ENCODE data around the gene IFIT1. TPM values are rescaled to one million over a fixed set of nuclear protein-coding genes. Genes with fewer than 3 reads are reported as not detected.

IFIT1 gene
- 2.2 and 2.4 TPM in 2 replicates for total RNA-seq
- long read RNA-seq, transcript IFIT1-201 (2 exons, 1,880 nt), result major isoform, 24 of 24 reads
- long read RNA-seq, partial matches to known transcripts, result 0 of 24 reads
- long read RNA-seq, other reads (novel, unspliced or antisense), result 0 of 24 reads

GRCh38 chr10:89391907-89392756 lies at the start of gene IFIT1:
IFIT1 (plus strand) TSS chr10:89392623; CDS start chr10:89392713, 90 bp downstream.
- Mint-ChIP-seq H3K27ac (ENCODE audit: unreplicated experiment) (peak within 1 kb of the TSS; percentile 74), H3K4me3 (peak within 1 kb of the TSS; percentile 89), H3K9me3 (peaks cover 6% of the 10 kb centered on the region), H3K4me1 (peaks cover 17% of the 10 kb centered on the region), H3K27me3 (ENCODE audit: low read depth) (no peaks in the 10 kb centered on the region), H3K36me3 (ENCODE audit: low read depth) (peaks cover 2% of the 10 kb centered on the region)
- DNase-seq (ENCODE audit: low read depth, low spot score), result no peak
- TF ChIP-seq CTCF (conservative IDR thresholded peaks at IDR 0.05), result no peak

- TF ChIP-seq CTCF (conservative IDR thresholded peaks at IDR 0.05), result no peak
- H3K9me3 Mint-ChIP-seq, result no peaks in the 10 kb centered on the region
- peaks cover 54% of the 10 kb centered on the region for H3K4me1 Mint-ChIP-seq
Observed at GRCh38 chr10:89343089-89343767, 49.2 kb upstream of the IFIT1 start.

GRCh38 chr10:89344156-89344555 lies 48.3 kb upstream of the IFIT1 start:
- H3K36me3 Mint-ChIP-seq (ENCODE audit: low read depth), result peaks cover 7% of the 10 kb centered on the region
- no peak overlapping the region for H3K27ac Mint-ChIP-seq (ENCODE audit: unreplicated experiment)

More at GRCh38 chr10:89343089-89343767, 49.2 kb upstream of the IFIT1 start:
- no peak overlapping the region for H3K4me3 Mint-ChIP-seq
- no peak overlapping the region for H3K27ac Mint-ChIP-seq (ENCODE audit: unreplicated experiment)
- DNase-seq (ENCODE audit: low read depth, low spot score), result no peak
- H3K27me3 Mint-ChIP-seq (ENCODE audit: low read depth), result no peaks in the 10 kb centered on the region
- H3K36me3 Mint-ChIP-seq (ENCODE audit: low read depth), result peaks cover 13% of the 10 kb centered on the region

GRCh38 chr10:89345367-89346000 lies 46.9 kb upstream of the IFIT1 start:
- Mint-ChIP-seq H3K9me3 (no peaks in the 10 kb centered on the region), H3K27ac (ENCODE audit: unreplicated experiment) (no peak overlapping the region), H3K4me3 (no peak overlapping the region), H3K36me3 (ENCODE audit: low read depth) (no peaks in the 10 kb centered on the region), H3K4me1 (peaks cover 75% of the 10 kb centered on the region), H3K27me3 (ENCODE audit: low read depth) (no peaks in the 10 kb centered on the region)
- TF ChIP-seq CTCF (conservative IDR thresholded peaks at IDR 0.05), result no peak
- DNase-seq (ENCODE audit: low read depth, low spot score), result no peak

More at GRCh38 chr10:89344156-89344555, 48.3 kb upstream of the IFIT1 start:
- Mint-ChIP-seq H3K4me1 (peaks cover 64% of the 10 kb centered on the region), H3K4me3 (no peak overlapping the region), H3K27me3 (ENCODE audit: low read depth) (no peaks in the 10 kb centered on the region), H3K9me3 (no peaks in the 10 kb centered on the region)
- DNase-seq (ENCODE audit: low read depth, low spot score), result no peak
- TF ChIP-seq CTCF (conservative IDR thresholded peaks at IDR 0.05), result no peak
